HG02943 (cell line): ENCODE results near the gene LNX1.
"Not testable (repeated sequence)": the region's sequence is repeated elsewhere in the genome, so short reads cannot be mapped to it uniquely, and the experiment has no call there.

Source experiments
- ATAC-seq: cut with Tn5 transposase; IDR thresholded peaks from one replicate; pipeline ENCODE4 v1.9.1; 2021; ENCODE audit warnings: mild to moderate bottlenecking, low read depth, moderate library complexity; ENCODE audit not compliant: unreplicated experiment

Gene LNX1

DNA sequence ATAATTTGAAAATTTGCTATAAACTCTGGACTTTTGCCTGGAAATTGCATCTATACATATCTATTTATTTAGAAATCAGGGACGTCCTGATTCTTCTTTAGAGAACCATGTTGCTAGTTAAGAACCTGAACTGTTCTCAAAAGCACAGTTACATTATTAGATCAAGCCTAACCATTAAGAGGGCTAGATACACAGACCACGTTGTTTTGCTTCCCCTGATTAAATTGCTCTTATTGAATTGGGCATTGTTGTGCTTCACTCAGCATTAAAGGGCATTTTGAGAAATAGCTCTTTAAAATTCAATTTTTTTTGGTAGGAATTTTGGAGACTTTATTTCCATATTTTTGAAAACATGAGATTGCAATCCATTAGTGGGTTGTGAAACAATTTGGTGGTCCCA lies 169.5 kb downstream of the LNX1 start:
- ATAC-seq = no peak

DNA sequence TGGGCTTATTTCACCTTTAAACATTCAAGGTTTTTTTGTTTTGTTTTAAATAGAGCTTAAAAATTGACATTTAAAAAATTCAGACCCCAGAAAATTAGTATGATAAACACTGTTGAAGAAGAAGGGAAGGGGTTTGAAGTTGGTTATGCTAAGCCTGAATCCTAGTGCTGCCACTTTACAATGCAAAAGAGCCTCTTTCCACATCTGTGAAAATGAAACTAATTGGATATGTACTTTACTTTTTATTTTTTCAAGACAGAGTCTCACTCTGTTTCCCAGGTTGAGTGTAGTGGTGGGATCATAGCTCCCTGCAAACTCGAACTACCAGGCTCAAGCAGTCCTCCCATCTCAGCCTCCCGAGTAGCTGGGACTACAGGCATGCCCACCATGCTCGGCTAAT lies 172.1 kb downstream of the LNX1 start:
- ATAC-seq = no peak

DNA sequence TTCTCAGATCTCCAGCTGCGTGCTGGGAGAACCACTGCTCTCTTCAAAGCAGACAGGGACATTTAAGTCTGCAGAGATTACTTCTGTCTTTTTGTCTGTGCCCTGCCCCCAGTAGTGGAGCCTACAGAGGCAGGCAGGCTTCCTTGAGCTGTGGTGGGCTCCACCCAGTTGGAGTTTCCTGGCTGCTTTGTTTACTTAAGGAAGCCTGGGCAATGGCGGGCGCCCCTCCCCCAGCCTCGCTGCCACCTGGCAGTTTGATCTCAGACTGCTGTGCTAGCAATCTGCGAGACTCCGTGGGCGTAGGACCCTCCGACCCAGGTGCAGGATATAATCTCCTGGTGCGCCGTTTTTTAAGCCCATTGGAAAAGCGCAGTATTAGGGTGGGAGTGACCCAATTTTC lies 181.8 kb downstream of the LNX1 start:
- not testable (repeated sequence) for ATAC-seq
